ENCODE results near the gene IFNAR1.

IFNAR1 gene

GRCh38 chr21:33334824-33335223 is 10.1 kb downstream of the IFNAR1 start:
- DNase-seq (ENCODE audit: extremely low spot score) = no peak

DNA sequence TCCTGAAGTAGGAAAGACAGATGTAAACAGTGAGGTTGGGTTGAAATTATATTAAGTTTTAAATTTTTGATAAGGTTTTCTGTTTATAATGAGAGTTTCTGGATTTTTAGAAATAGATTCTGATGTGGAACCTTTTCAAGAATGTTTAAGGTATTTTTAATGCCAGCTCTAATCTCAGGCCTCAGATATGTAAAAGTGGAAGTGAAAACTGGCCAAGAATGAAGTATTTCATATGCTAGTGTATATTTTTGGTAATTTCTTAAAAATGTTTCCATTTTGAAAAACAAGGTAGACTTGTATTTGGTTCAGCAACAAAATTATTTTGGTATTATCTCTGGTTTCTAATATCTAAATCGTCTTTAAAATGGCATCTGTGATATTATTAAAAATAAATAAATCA is 14.4 kb downstream of the IFNAR1 start:
- ChIA-PET CTCF (interaction anchor here (1.3 to 3.9 kb wide), 3 partner anchors 10 to 22 kb away, joined by 3 to 29 read pairs (median 4); partner anchors contain the start of gene IFNAR1), POLR2A (interaction anchor here (0.7 kb wide), 1 partner anchor 562 kb away, joined by 4 read pairs; no protein-coding TSS in a partner anchor)
- no peak for DNase-seq (ENCODE audit: extremely low spot score)
- TF ChIP-seq, protein P1, sequence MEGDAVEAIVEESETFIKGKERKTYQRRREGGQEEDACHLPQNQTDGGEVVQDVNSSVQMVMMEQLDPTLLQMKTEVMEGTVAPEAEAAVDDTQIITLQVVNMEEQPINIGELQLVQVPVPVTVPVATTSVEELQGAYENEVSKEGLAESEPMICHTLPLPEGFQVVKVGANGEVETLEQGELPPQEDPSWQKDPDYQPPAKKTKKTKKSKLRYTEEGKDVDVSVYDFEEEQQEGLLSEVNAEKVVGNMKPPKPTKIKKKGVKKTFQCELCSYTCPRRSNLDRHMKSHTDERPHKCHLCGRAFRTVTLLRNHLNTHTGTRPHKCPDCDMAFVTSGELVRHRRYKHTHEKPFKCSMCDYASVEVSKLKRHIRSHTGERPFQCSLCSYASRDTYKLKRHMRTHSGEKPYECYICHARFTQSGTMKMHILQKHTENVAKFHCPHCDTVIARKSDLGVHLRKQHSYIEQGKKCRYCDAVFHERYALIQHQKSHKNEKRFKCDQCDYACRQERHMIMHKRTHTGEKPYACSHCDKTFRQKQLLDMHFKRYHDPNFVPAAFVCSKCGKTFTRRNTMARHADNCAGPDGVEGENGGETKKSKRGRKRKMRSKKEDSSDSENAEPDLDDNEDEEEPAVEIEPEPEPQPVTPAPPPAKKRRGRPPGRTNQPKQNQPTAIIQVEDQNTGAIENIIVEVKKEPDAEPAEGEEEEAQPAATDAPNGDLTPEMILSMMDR (IDR thresholded peaks at IDR 0.05; ENCODE audit: control extremely low read depth, extremely low read depth, low read depth, missing control alignments) = no peak

More at GRCh38 chr21:33334824-33335223, 10.1 kb downstream of the IFNAR1 start:
- TF ChIP-seq, protein P1 (IDR thresholded peaks at IDR 0.05; ENCODE audit: control extremely low read depth, extremely low read depth, low read depth, missing control alignments) = no peak
- ChIA-PET POLR2A (no interaction called here), CTCF (interaction anchor here (0.6 to 1.3 kb wide), 3 partner anchors 11 to 97 kb away, joined by 3 to 4 read pairs (median 3); no protein-coding TSS in a partner anchor)

DNA sequence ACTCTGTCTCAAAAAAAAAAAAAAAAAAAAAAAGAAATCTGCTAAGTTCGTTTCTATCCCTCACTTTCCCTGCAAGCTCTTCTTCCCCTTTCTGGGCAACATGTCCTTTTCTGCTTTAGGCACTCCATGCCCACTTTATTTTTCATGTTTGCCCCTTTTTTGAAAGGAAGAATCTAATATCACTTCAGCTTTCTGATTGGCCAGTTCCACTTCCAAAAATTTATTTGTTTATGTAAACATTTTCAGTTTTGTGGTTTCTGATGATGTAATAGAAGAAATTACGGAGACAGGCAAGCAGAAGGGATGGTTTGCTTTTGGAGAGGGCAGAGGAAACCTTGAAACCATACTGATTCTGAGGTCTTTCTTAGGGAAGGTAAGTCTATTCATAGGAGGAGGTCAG is 15.1 kb downstream of the IFNAR1 start:
- DNase-seq (ENCODE audit: extremely low spot score) = no peak
- TF ChIP-seq, protein P1 (IDR thresholded peaks at IDR 0.05; ENCODE audit: control extremely low read depth, extremely low read depth, low read depth, missing control alignments) = no peak
- ChIA-PET CTCF (interaction anchor here (1.1 to 3.9 kb wide), 4 partner anchors 8 to 21 kb away, joined by 3 to 29 read pairs (median 4); partner anchors contain the start of gene IFNAR1), POLR2A (no interaction called here)

DNA sequence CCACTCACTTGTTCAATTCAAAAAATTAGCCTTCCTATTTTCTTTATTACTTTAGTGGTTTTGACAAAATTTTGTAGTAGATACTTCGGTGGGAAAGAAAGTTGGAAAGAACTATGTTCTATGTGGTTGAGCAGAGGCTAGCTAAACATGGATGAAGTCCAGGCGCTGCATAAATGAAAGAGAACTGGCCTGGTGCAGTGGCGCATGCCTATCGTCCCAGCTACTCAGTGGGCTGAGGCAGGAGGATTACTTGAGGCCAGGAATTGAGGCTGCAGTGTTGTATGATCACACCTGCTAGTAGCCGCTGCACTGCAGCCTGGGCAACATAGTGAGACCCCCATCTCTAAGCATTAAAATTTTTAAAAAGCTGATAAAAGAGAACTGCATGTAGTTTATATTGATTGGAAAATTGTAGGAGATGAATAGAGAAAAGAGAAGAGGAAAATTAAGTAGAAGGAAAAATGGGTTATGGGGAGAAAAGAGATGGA is 21.0 kb downstream of the IFNAR1 start:
- DNase-seq (ENCODE audit: extremely low spot score) = no peak
- TF ChIP-seq, protein P1 (IDR thresholded peaks at IDR 0.05; ENCODE audit: control extremely low read depth, extremely low read depth, low read depth, missing control alignments) = no peak
- POLR2A ChIA-PET = interaction anchor here (0.5 kb wide), 1 partner anchor 16 kb away, joined by 4 read pairs; no protein-coding TSS in a partner anchor
- CTCF ChIA-PET = interaction anchor here (1.0 to 9.0 kb wide), 9 partner anchors 9 to 99 kb away, joined by 3 to 102 read pairs (median 4); no protein-coding TSS in a partner anchor

DNA sequence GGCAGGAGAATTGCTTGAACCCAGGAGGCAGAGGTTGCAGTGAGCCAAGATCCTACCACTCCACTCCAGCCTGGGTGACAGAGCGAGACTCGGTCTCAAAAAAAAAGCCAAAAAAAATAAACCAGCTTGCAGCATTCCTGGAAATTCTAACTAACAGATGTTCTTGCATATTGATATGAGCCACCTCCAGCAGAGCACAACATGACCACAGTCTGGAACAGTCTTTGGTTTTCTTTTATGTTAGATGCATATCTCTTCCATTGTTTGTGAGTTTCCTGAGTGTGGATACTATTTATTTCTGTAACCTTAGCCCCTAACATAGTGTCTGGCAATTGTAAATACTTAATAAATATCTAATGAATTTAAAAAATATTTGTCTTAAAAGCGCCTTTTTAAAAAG is 23.9 kb downstream of the IFNAR1 start:
- TF ChIP-seq, protein P1 (IDR thresholded peaks at IDR 0.05; ENCODE audit: control extremely low read depth, extremely low read depth, low read depth, missing control alignments) = no peak
- POLR2A ChIA-PET = no interaction called here
- no peak for DNase-seq (ENCODE audit: extremely low spot score)
- CTCF ChIA-PET = interaction anchor here (1.0 to 9.0 kb wide), 6 partner anchors 11 to 104 kb away, joined by 3 to 102 read pairs (median 4); no protein-coding TSS in a partner anchor

DNA sequence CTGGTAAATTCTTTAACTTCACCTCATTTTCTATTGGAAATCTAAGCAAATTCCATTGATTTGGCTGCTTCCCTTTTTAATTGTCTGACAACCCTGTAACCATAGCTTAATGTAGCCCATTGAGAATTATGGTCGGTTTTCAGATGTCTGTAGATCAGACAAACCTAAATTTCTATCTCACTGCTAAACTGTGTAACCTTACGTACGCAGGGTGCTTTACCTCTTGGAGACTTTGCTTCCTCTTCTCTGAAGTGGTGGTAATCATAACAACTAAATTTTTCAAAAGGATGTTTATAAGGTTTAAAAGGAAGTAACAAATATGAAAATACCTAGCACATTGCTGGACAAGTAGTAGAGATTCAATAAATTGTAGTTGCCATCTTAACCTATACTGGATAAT is 25.9 kb downstream of the IFNAR1 start:
- TF ChIP-seq, protein P1 (IDR thresholded peaks at IDR 0.05; ENCODE audit: control extremely low read depth, extremely low read depth, low read depth, missing control alignments) = no peak
- CTCF ChIA-PET = interaction anchor here (1.7 to 9.0 kb wide), 2 partner anchors 9 to 94 kb away, joined by 5 to 102 read pairs; no protein-coding TSS in a partner anchor

More for the DNA sequence above, 25.9 kb downstream of the IFNAR1 start:
- POLR2A ChIA-PET = no interaction called here
- DNase-seq (ENCODE audit: extremely low spot score) = no peak

Measured in GM10248 (cell line).